ENCODE measurements around the gene SBF2. TPM values are rescaled to one million over a fixed set of nuclear protein-coding genes. Genes with fewer than 3 reads are reported as not detected.
"Not testable (repeated sequence)": the region's sequence is repeated elsewhere in the genome, so short reads cannot be mapped to it uniquely, and the experiment has no call there.

Gene SBF2
- polyA plus RNA-seq, 2 donors, result 8.5 to 12.1 TPM

DNA sequence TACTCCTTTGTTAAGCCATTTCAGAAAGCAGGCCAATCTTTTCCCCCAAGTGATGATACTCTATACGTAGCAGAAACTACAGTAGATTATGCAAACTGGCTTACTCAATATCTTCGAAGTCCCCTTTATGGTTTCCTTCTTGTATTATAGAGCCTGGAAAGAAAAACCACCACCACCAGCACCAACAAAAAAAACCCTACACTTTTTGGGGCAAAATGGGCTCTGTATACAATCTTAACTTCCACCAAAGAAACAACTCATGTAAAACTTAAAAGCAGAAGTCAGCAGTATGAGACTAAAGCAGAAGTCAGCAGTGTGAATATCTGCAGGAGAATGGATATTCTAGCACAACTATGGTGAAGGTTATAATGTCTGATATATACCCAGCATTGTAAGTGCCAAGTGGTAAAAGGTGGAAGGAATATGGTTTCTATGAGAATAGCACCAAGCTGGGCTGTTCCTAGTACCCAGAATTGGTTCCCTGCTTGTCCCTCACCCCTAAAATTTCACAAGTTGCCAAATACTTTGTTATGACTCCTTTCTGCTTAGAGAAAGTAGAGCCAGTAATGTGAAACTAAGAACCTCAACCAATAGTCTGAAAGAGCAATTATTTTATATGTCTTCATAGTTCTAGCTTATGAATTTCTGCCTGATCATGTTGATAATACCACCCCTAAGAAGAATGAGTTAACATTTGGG lies 252.1 kb downstream of the SBF2 start:
- H3K27ac ChIP-seq (ENCODE audit: low read depth in 2 of 2, low read length in 1 of 2), result no peak overlapping the region
- no peaks in the 10 kb centered on the region for H3K36me3 ChIP-seq (ENCODE audit: control insufficient read depth in 2 of 2, insufficient read depth in 2 of 2, low read length in 1 of 2)
- H3K27me3 ChIP-seq (ENCODE audit: control insufficient read depth in 1 of 2, insufficient read depth in 2 of 2, low read length in 2 of 2), result no peaks in the 10 kb centered on the region
- H3K9me3 ChIP-seq (ENCODE audit: control insufficient read depth in 2 of 2, insufficient read depth in 1 of 2, low read depth in 1 of 2, low read length in 1 of 2), result peaks cover 5 to 7% of the 10 kb centered on the region in 2 donors
- no peaks in the 10 kb centered on the region for H3K4me1 ChIP-seq (ENCODE audit: control insufficient read depth in 2 of 2, insufficient read depth in 2 of 2, low read length in 1 of 2)
- WGBS, 2 donors, result 83 to 86% methylated on average over 2 of the region's 2 CpGs
- no peak overlapping the region for H3K4me3 ChIP-seq (ENCODE audit: low read depth in 1 of 2, low read length in 2 of 2)

DNA sequence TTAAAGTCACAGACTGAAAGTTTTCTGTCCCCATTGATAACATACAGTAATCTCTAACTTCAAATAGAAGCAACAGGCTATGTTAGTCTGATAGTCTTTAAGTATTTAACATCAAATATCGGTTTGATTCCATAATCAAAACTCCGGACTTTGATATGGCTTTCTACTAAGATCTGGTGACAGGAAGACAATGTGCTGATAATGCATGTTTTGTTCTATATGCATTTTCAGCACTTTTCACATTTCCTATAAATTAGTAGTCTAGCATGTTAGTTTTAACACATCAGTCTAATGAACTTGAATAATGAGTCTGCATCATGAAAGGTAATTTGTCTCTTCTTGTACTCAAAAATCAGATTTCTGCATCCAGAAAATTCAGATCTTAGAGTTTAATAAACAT lies 252.7 kb downstream of the SBF2 start:
- Histone ChIP-seq H3K9me3 (ENCODE audit: control insufficient read depth in 2 of 2, insufficient read depth in 1 of 2, low read depth in 1 of 2, low read length in 1 of 2) (peaks cover 5 to 7% of the 10 kb centered on the region in 2 donors), H3K4me1 (ENCODE audit: control insufficient read depth in 2 of 2, insufficient read depth in 2 of 2, low read length in 1 of 2) (no peaks in the 10 kb centered on the region), H3K36me3 (ENCODE audit: control insufficient read depth in 2 of 2, insufficient read depth in 2 of 2, low read length in 1 of 2) (no peaks in the 10 kb centered on the region), H3K4me3 (ENCODE audit: low read depth in 1 of 2, low read length in 2 of 2) (no peak overlapping the region), H3K27ac (ENCODE audit: low read depth in 2 of 2, low read length in 1 of 2) (no peak overlapping the region), H3K27me3 (ENCODE audit: control insufficient read depth in 1 of 2, insufficient read depth in 2 of 2, low read length in 2 of 2) (no peaks in the 10 kb centered on the region)
- WGBS, 2 donors, result 54 to 98% methylated on average over 2 of the region's 2 CpGs

- H3K27me3 ChIP-seq (ENCODE audit: control insufficient read depth in 1 of 2, insufficient read depth in 2 of 2, low read length in 2 of 2), result no peaks in the 10 kb centered on the region
- H3K36me3 ChIP-seq (ENCODE audit: control insufficient read depth in 2 of 2, insufficient read depth in 2 of 2, low read length in 1 of 2), result no peaks in the 10 kb centered on the region
- no peaks in the 10 kb centered on the region for H3K9me3 ChIP-seq (ENCODE audit: control insufficient read depth in 2 of 2, insufficient read depth in 1 of 2, low read depth in 1 of 2, low read length in 1 of 2)
- no peaks in the 10 kb centered on the region for H3K4me1 ChIP-seq (ENCODE audit: control insufficient read depth in 2 of 2, insufficient read depth in 2 of 2, low read length in 1 of 2)
- 76 to 84% methylated on average over 2 of the region's 2 CpGs for WGBS, 2 donors
- no peak overlapping the region for H3K27ac ChIP-seq (ENCODE audit: low read depth in 2 of 2, low read length in 1 of 2)
- no peak overlapping the region for H3K4me3 ChIP-seq (ENCODE audit: low read depth in 1 of 2, low read length in 2 of 2)
These were observed 255.3 kb downstream of the SBF2 start for GRCh38 chr11:10038521-10039302.

DNA sequence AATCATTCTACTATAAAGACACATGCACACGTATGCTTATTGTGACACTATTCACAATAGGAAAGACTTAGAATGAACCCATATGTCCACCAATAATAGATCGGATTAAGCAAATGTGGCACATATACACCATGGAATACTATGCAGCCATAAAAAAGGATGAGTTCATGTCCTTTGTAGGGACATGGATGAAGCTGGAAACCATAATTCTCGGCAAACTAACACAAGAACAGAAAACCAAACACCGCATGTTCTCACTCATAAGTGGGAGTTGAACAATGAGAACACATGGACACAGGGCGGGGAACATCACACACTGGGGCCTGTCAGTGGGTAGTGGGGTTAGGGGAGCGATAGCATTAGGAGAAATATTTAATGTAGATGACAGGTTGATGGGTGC lies 258.1 kb downstream of the SBF2 start:
- not testable (repeated sequence) for H3K27me3 ChIP-seq (ENCODE audit: control insufficient read depth in 1 of 2, insufficient read depth in 2 of 2, low read length in 2 of 2); H3K4me3 ChIP-seq (ENCODE audit: low read depth in 1 of 2, low read length in 2 of 2)
- 94 to 98% methylated on average over 6 of the region's 6 CpGs for WGBS, 2 donors

GRCh38 chr11:10032935-10033334 lies 261.1 kb downstream of the SBF2 start:
- Histone ChIP-seq H3K27me3 (ENCODE audit: control insufficient read depth in 1 of 2, insufficient read depth in 2 of 2, low read length in 2 of 2) (no peaks in the 10 kb centered on the region), H3K9me3 (ENCODE audit: control insufficient read depth in 2 of 2, insufficient read depth in 1 of 2, low read depth in 1 of 2, low read length in 1 of 2) (no peaks in the 10 kb centered on the region), H3K4me1 (ENCODE audit: control insufficient read depth in 2 of 2, insufficient read depth in 2 of 2, low read length in 1 of 2) (no peaks in the 10 kb centered on the region), H3K36me3 (ENCODE audit: control insufficient read depth in 2 of 2, insufficient read depth in 2 of 2, low read length in 1 of 2) (no peaks in the 10 kb centered on the region), H3K4me3 (ENCODE audit: low read depth in 1 of 2, low read length in 2 of 2) (no peak overlapping the region), H3K27ac (ENCODE audit: low read depth in 2 of 2, low read length in 1 of 2) (no peak overlapping the region)

More for the DNA sequence above, 258.1 kb downstream of the SBF2 start:
- not testable (repeated sequence) for H3K9me3 ChIP-seq (ENCODE audit: control insufficient read depth in 2 of 2, insufficient read depth in 1 of 2, low read depth in 1 of 2, low read length in 1 of 2); H3K4me1 ChIP-seq (ENCODE audit: control insufficient read depth in 2 of 2, insufficient read depth in 2 of 2, low read length in 1 of 2); H3K36me3 ChIP-seq (ENCODE audit: control insufficient read depth in 2 of 2, insufficient read depth in 2 of 2, low read length in 1 of 2); H3K27ac ChIP-seq (ENCODE audit: low read depth in 2 of 2, low read length in 1 of 2)

DNA sequence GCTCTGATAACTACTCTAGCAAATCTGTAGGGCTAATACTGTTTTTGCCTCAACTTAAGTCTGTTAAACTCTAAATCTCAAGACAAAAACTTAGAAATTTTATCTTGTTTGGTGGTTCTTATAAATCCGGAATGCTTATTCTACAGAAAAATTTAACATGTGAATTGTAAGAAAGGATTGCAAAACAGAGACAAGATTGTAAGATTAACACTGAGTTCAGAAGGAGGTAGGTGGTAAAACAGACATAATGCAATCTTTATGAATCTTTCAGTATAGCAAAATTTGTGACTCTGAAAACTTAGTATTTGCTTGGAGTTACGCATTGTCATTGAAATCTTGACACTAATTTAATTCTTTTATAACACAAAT lies 263.9 kb downstream of the SBF2 start:
- H3K27me3 ChIP-seq (ENCODE audit: control insufficient read depth in 1 of 2, insufficient read depth in 2 of 2, low read length in 2 of 2), result no peaks in the 10 kb centered on the region
- no peaks in the 10 kb centered on the region for H3K9me3 ChIP-seq (ENCODE audit: control insufficient read depth in 2 of 2, insufficient read depth in 1 of 2, low read depth in 1 of 2, low read length in 1 of 2)
- H3K4me1 ChIP-seq (ENCODE audit: control insufficient read depth in 2 of 2, insufficient read depth in 2 of 2, low read length in 1 of 2), result no peaks in the 10 kb centered on the region
- WGBS, 2 donors, result 90% methylated on average over 2 of the region's 2 CpGs
- H3K4me3 ChIP-seq (ENCODE audit: low read depth in 1 of 2, low read length in 2 of 2), result no peak overlapping the region
- H3K36me3 ChIP-seq (ENCODE audit: control insufficient read depth in 2 of 2, insufficient read depth in 2 of 2, low read length in 1 of 2), result no peaks in the 10 kb centered on the region
- H3K27ac ChIP-seq (ENCODE audit: low read depth in 2 of 2, low read length in 1 of 2), result no peak overlapping the region

DNA sequence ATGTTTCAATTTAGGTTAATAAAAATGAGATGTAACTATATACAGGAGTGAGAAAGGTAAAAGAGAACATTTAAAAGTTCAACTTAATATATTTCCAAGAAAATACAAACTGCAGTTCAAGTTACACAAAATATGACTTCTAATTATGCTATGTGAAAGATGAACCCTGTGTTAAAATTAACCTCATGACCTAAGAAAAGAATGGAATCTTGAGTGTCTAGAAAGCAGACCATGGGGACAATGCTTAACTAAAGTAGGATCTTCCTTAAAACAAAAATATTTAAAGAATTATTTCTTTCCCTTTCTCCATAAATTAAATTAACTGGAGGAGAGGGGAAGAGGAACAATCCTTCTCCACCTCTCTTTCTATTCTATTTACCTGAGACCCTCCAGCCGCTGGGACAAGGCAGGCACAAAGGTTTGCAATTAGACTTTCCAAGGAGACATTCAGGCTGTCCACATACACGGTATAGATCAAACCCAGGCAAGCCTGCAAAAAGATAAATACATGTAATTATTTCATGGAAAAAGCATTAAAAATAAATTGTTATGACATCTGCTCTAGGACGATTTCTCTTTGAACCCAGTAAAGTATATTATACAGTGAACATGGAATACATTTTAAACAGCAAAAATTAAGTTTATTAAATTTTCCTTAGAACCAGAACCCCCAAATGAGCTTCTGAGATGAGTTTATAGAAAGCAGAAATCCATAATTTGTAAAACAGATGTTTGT lies 264.5 kb downstream of the SBF2 start:
- Histone ChIP-seq H3K27me3 (ENCODE audit: control insufficient read depth in 1 of 2, insufficient read depth in 2 of 2, low read length in 2 of 2) (no peaks in the 10 kb centered on the region), H3K27ac (ENCODE audit: low read depth in 2 of 2, low read length in 1 of 2) (no peak overlapping the region), H3K36me3 (ENCODE audit: control insufficient read depth in 2 of 2, insufficient read depth in 2 of 2, low read length in 1 of 2) (no peaks in the 10 kb centered on the region), H3K4me3 (ENCODE audit: low read depth in 1 of 2, low read length in 2 of 2) (no peak overlapping the region), H3K4me1 (ENCODE audit: control insufficient read depth in 2 of 2, insufficient read depth in 2 of 2, low read length in 1 of 2) (no peaks in the 10 kb centered on the region), H3K9me3 (ENCODE audit: control insufficient read depth in 2 of 2, insufficient read depth in 1 of 2, low read depth in 1 of 2, low read length in 1 of 2) (no peaks in the 10 kb centered on the region)
- 81 to 82% methylated on average over 3 of the region's 3 CpGs for WGBS, 2 donors

GRCh38 chr11:10026514-10026913 lies 267.5 kb downstream of the SBF2 start:
- Histone ChIP-seq H3K4me3 (ENCODE audit: low read depth in 1 of 2, low read length in 2 of 2) (no peak overlapping the region), H3K27ac (ENCODE audit: low read depth in 2 of 2, low read length in 1 of 2) (no peak overlapping the region), H3K27me3 (ENCODE audit: control insufficient read depth in 1 of 2, insufficient read depth in 2 of 2, low read length in 2 of 2) (no peaks in the 10 kb centered on the region), H3K4me1 (ENCODE audit: control insufficient read depth in 2 of 2, insufficient read depth in 2 of 2, low read length in 1 of 2) (no peaks in the 10 kb centered on the region), H3K9me3 (ENCODE audit: control insufficient read depth in 2 of 2, insufficient read depth in 1 of 2, low read depth in 1 of 2, low read length in 1 of 2) (no peaks in the 10 kb centered on the region), H3K36me3 (ENCODE audit: control insufficient read depth in 2 of 2, insufficient read depth in 2 of 2, low read length in 1 of 2) (no peaks in the 10 kb centered on the region)
- 88 to 89% methylated on average over 2 of the region's 2 CpGs for WGBS, 2 donors

DNA sequence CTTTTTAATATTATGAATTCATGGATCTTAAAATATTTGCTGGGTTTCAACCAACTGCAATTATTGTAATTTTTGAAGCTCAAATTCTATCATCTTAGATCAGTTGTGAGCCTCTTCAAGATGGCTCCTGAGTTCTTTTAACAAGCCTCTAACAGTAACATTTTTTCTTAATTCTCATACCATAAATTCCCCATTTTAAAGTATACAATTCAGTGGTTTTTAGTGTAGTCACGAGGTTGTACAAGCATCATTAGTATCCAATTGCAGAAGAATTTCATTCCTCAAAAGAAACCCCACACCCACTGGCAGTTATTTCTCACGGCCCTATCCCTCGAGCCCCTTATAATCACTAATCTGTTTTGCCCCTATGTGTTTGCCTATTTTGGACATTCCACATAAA lies 270.8 kb downstream of the SBF2 start:
- Histone ChIP-seq H3K27ac (ENCODE audit: low read depth in 2 of 2, low read length in 1 of 2) (no peak overlapping the region), H3K4me1 (ENCODE audit: control insufficient read depth in 2 of 2, insufficient read depth in 2 of 2, low read length in 1 of 2) (no peaks in the 10 kb centered on the region), H3K36me3 (ENCODE audit: control insufficient read depth in 2 of 2, insufficient read depth in 2 of 2, low read length in 1 of 2) (no peaks in the 10 kb centered on the region), H3K27me3 (ENCODE audit: control insufficient read depth in 1 of 2, insufficient read depth in 2 of 2, low read length in 2 of 2) (no peaks in the 10 kb centered on the region), H3K4me3 (ENCODE audit: low read depth in 1 of 2, low read length in 2 of 2) (no peak overlapping the region), H3K9me3 (ENCODE audit: control insufficient read depth in 2 of 2, insufficient read depth in 1 of 2, low read depth in 1 of 2, low read length in 1 of 2) (no peaks in the 10 kb centered on the region)
- WGBS, 2 donors, result 94 to 96% methylated on average over 3 of the region's 3 CpGs
